ENCODE results near the gene BICC1.

The BICC1 gene

DNA sequence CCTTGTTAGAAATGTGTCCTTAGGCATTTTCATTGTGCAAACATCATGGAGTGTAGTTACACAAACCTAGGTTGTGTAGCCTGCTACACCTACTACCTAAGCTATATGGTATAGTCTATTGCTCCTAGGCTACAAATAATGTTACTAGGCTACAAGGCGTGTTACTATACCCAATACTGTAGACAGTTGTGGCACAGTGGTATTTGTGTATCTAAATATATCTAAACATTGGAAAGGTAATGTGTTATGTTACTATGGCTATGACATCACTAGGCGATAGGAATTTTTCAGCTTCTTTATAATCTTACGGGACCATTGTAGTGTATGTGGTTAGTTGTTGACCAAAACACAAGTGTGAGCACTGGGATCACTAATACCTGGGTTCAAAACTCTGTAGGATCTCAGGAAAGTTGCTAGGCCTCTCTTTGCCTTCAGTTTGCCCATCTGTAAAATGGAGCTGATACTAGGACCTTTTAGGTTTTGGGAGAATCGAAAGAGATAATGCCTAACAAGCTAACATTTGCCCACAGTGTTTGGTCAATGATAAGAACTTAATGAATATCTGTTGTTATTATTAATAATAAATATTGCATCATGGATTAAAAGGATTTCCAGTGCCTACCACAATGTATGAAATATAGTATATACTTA, 2.7 kb downstream of the BICC1 start:
- no peak for DNase-seq

DNA sequence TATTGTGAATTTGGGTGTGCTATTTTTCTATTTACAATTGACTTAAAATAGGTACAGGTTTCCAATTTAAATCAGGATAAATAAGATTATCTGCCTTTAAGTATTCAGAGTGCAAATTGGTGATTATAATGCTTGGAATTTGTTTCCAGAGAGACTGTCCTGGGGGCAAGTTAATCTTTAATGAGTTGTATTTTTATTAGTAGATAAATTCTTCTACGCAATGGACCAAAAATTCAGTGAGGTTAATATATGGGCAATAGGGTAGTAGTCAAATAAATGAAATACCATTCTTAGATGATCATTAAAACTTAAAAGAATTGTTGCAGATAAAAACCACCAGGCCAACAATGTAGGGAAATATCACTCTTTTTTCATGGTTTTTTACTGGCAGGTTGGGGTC, 3.4 kb downstream of the BICC1 start:
- no peak for DNase-seq

DNA sequence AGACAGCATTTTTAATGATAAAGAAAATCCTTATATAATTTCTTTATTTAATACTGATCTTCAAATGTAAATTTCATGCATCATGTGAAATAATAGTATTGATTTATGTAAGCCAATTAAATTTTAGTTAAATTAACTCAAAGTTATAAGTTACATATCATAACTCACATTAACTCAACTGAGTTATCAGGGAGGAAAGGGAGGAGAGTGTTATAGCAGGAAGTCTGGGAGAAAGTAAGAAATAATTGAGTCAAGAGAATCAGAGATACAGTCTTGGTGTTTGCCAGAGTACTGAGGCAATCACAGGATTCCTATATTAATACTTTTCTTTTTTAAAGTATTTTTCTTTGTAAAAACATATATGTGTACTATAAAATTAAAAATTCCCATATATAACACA, 4.0 kb downstream of the BICC1 start:
- DNase-seq: no peak

GRCh38 chr10:58517081-58517480, 4.4 kb downstream of the BICC1 start:
- DNase-seq: no peak

- no peak for DNase-seq
Measured at GRCh38 chr10:58517491-58518355, 5.1 kb downstream of the BICC1 start.

- no peak for DNase-seq
Measured at GRCh38 chr10:58518775-58519174, 6.1 kb downstream of the BICC1 start.

DNA sequence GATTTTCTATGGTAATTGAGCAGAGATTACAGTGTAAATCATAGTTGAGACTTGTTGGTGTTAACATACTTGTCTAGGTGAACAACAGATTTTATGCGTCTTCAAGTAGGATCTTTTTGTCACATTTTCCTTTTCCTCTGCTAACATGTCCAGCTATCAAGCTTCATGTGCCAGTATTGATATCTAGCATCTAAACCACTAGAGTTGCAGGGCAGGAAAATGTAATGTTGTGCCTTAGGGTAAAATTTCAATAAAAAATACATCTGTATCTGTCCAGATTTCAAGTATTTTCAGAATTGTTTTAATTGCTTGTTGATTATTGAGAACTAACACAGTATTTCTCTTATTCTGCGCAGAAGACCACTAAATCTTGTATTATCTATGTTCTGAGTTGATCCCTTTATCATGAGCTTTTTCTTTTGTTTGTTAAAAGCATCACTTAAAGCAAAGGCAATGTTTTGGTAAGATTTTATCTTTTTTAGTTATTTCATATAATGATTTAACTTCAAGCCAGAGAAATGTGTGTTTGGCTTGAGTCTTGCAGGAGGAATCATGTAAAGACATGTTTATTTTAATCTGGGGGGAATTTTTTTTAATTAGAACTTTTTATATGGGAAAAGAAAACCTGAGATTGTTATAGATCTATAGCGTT, 16.5 kb downstream of the BICC1 start:
- DNase-seq: no peak

DNA sequence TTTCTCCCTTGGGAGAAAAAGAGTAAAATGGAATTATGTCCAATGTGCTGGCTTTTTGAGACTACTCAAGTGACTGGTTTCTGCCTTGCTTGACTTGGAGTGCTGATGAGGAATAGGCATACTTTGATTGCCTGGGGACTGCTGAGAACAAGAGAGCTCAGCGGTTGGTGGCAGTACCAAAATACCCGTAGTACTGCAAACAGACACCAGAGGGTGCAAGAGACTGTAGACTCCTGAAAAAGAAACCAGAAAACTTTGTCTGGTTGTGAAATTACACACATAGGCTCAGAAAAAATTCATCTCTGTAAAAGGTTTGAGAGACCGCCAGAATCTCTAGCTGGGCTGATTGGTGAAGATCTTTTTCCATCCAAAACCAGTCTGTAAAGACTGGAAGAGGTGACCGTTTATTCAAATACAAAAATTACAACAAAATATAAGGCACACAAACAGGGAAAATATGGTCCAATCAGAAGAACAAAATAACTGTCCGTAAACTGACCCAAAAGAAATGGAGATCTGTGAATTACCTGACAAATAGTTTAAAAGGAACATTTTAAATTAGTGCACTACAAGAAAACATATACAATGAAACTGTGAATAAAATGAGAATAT, 18.5 kb downstream of the BICC1 start:
- peak; percentile 86 for DNase-seq

- no peak for DNase-seq
Measured at GRCh38 chr10:58535311-58535710, 22.6 kb downstream of the BICC1 start.

- peak; percentile 66 for DNase-seq
Measured at GRCh38 chr10:58543141-58543540, 30.5 kb downstream of the BICC1 start.

GRCh38 chr10:58544135-58544534, 31.5 kb downstream of the BICC1 start:
- no peak for DNase-seq

GRCh38 chr10:58545427-58545826, 32.8 kb downstream of the BICC1 start:
- DNase-seq: no peak

- no peak for DNase-seq
Measured at GRCh38 chr10:58546137-58546536, 33.5 kb downstream of the BICC1 start.

DNA sequence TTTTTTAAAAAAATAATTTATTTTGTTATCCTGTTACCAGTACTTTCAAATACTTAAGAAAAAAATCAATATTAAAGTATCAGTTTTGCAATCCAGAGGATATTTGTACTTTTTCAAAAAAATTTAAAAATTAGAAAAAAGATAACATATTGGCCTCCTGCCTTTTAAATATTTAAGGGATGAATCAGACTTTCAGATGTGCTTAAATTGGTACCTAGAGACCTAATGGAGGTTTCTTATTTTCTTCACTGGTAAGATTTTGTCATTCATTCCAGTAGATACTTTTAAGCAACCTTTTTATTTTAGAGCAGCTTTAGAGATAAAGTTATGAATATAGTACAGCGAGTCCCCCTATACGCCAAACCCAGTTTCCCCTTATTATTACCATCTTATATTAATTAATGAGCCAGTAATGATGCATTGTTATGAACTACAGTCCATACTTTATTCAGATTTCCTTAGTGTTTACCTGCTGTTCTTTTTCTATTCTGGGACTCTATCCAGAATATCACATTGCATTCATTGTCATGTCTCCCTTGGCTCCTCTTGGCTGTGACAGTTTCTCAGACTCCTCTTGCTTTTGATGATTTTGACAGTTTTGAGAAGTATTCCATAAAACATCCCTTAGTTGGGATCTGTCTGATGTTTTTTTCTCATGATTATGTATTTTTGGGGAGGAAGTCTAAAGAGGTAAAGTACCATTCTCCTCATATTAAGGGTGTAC, 34.2 kb downstream of the BICC1 start:
- no peak for DNase-seq

DNA sequence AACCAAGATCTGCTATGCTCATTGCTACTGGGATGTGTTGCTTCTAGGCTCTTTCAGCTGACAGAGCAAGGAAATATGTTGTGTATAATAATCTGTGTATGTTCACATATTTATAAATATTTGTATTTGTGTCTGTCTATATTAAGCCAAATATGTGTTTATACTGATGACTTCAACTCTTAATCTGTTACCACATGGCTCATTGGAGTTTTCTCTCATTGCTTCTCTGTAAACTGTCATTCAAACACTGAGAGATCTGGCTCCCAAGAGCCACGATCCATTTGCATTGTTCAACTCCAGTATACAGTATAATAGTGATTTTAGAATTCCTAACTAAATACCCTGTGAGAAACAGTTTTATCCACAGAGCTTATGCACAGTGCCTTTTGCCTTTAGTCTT, 35.3 kb downstream of the BICC1 start:
- DNase-seq: no peak

DNA sequence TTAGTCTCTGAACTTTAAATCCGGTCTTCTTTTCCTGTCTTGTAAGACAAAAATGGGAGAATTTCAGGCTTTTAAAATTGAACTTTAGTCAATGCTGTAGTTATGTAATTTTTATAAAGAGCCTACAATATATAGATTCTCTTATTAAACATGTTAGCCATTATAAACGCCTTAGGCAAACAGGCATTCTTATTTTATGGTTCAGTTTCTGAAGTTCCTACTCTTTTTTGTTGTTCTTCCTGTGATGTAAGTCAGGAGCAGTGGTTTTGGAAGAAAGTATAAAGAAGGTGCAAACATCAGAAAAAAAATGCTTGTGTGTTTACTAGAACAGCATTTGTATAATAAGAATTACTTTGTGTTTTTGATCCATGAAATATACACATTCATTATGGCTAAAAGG, 41.6 kb downstream of the BICC1 start:
- DNase-seq: no peak

- DNase-seq: no peak
Measured at GRCh38 chr10:58555170-58555929, 42.7 kb downstream of the BICC1 start.

DNA sequence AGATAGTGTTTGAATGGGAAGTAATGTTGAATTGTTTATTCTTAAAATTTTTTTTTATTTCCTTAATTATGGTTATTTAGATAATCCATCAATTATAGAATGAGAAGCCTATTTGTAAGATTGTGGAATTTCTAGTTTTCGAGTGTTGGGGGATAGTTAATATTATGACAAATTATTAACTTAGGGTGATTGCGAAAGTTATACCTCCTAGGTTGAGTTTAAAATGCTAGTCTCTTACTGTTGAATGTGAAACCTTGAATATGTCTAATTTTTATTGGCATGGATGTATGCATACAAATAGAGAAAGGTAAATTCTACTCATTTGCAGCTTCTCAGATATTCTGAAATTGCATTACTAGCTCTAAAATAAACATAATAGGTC, 43.2 kb downstream of the BICC1 start:
- DNase-seq: no peak

- no peak for DNase-seq
Measured at GRCh38 chr10:58556516-58557165, 44.0 kb downstream of the BICC1 start.

- DNase-seq: no peak
Measured at GRCh38 chr10:58557714-58558113, 45.0 kb downstream of the BICC1 start.

- no peak for DNase-seq
Measured at GRCh38 chr10:58560068-58560467, 47.4 kb downstream of the BICC1 start.

- DNase-seq: no peak
Measured at GRCh38 chr10:58565271-58565670, 52.6 kb downstream of the BICC1 start.
